ENCODE results near the gene RASA2. TPM values are rescaled to one million over a fixed set of nuclear protein-coding genes. Genes with fewer than 3 reads are reported as not detected.

RASA2 gene
- total and polyA plus RNA-seq, 2 of the 8 experiments (the other 6 are each of a cell fraction or from before 2014, with no cell fraction given), result 3.5 to 15.9 TPM

Other genes with a start within 250 kb of the RASA2 start
- gene ZBTB38, start 118.5 kb upstream of the RASA2 start, total RNA-seq (2021; fragmentation: NEBNext Ultra II Directional; extraction: Animal tissue kit (Norgen Biotek cat#: 25700)), result 9.8 and 10.5 TPM in 2 replicates
- 3.8 and 4.4 TPM in 2 replicates for gene ZBTB38, start 118.5 kb upstream of the RASA2 start, polyA plus RNA-seq (2011; rRNA removed)

Data from H1 (cell line).